Endothelial cell of umbilical vein (primary cell): Measurements from ENCODE around the gene BHLHE23. TPM values are rescaled to one million over a fixed set of nuclear protein-coding genes. Genes with fewer than 3 reads are reported as not detected.

ENCODE experiments used
- BruUV-seq: library from RNA; stranded (reverse); fragments of 400-500 nt; replicated peaks from 2 replicates; lab custom pipeline; 2021; lab: Mats Ljungman, UMichigan
- CTCF ChIA-PET: fragments of 300-600, 350-600 bp; sonication (Branson Sonifier 250); formaldehyde crosslinking; loops from one replicate; lab custom pipeline; 2021; ENCODE audit warnings: antibody characterized with exemption, inconsistent platforms; lab: Charles Lee
- POLR2A ChIA-PET: fragments of 300-600, 350-600 bp; sonication (Branson Sonifier 250); formaldehyde crosslinking; loops from one replicate; lab custom pipeline; 2021; ENCODE audit warnings: antibody characterized with exemption, inconsistent platforms; lab: Charles Lee
- DNase-seq: peaks from one replicate; pipeline ENCODE4 v3.0.0-alpha.2; 2011; ENCODE audit warnings: low read depth, low spot score
- FAIRE-seq: peaks from 2 replicates; lab custom pipeline; 2011; peaks lifted over from hg19 to GRCh38; lab: Jason Lieb, UNC
- H2AFZ ChIP-seq: 2 replicates; pipeline ENCODE4 v1.6.0; 2012; ENCODE audit warnings: low read depth, low read length, control low read depth, inconsistent platforms
- H3K27ac ChIP-seq: 2 replicates; pipeline ENCODE4 v1.5.1; 2011; ENCODE audit warnings: low read depth, mild to moderate bottlenecking, control low read depth, low read length, moderate library complexity; ENCODE audit not compliant: insufficient read depth
- H3K27me3 ChIP-seq, 2 experiments: 2 replicates each; pipeline versions ENCODE4 v1.6.0 to v1.6.1; 2011; ENCODE audit warnings: low read length in 2 of 2, mixed read lengths in 1 of 2; ENCODE audit not compliant: control insufficient read depth in 2 of 2, insufficient read depth in 2 of 2
- H3K36me3 ChIP-seq, 2 experiments: 2 replicates in 1 of 2; 3 replicates in 1 of 2; pipeline ENCODE4 v1.5.1; 2011; ENCODE audit warnings: low read length in 2 of 2, mild to moderate bottlenecking in 1 of 2, moderate library complexity in 1 of 2; ENCODE audit not compliant: control insufficient read depth in 2 of 2, insufficient read depth in 2 of 2; ENCODE audit errors: extremely low read depth in 1 of 2
- H3K4me1 ChIP-seq: 3 replicates; pipeline ENCODE4 v1.5.1; 2011; ENCODE audit warnings: mild to moderate bottlenecking, low read length; ENCODE audit not compliant: control insufficient read depth, insufficient read depth; ENCODE audit errors: extremely low read depth
- H3K4me2 ChIP-seq: 2 replicates; pipeline ENCODE4 v1.6.1; 2011; ENCODE audit warnings: low read length, control low read depth, mixed read lengths; ENCODE audit not compliant: insufficient read depth
- H3K4me3 ChIP-seq, 3 experiments: fragments of 200-600 bp in 1 of 3; sonication (generic), shearing (Covaris generic) in 1 of 3; replicated peaks in 1 of 3; 2 replicates each; pipeline ENCODE4 v1.5.1; 2011 to 2016; ENCODE audit warnings: control low read depth in 3 of 3, low read length in 3 of 3, mild to moderate bottlenecking in 2 of 3, inconsistent platforms in 1 of 3, low read depth in 1 of 3, moderate library complexity in 1 of 3; ENCODE audit not compliant: insufficient read depth in 1 of 3
- H3K79me2 ChIP-seq: 2 replicates; pipeline ENCODE4 v1.6.0; 2012; ENCODE audit warnings: low read length, inconsistent platforms; ENCODE audit not compliant: control insufficient read depth, insufficient read depth
- H3K9ac ChIP-seq: replicated peaks from 2 replicates; pipeline ENCODE3; 2011; ENCODE audit warnings: low read length, control low read depth; ENCODE audit not compliant: insufficient read depth; ENCODE audit errors: extremely low read depth
- H3K9me1 ChIP-seq: replicated peaks from 3 replicates; pipeline ENCODE4 v1.6.0; 2011; ENCODE audit warnings: mild to moderate bottlenecking, low read length; ENCODE audit not compliant: control insufficient read depth, insufficient read depth; ENCODE audit errors: extremely low read depth
- H3K9me3 ChIP-seq: replicated peaks from 2 replicates; pipeline ENCODE4 v1.5.1; 2012; ENCODE audit warnings: low read length, inconsistent platforms; ENCODE audit not compliant: control insufficient read depth, insufficient read depth
- H4K20me1 ChIP-seq: replicated peaks from 2 replicates; pipeline ENCODE3; 2011; ENCODE audit warnings: mild to moderate bottlenecking, low read length; ENCODE audit not compliant: control insufficient read depth, insufficient read depth; ENCODE audit errors: extremely low read depth
- CTCF ChIP-seq, 2 donors: IDR thresholded peaks; 1 replicate in 1 of 2; 2 replicates in 1 of 2; pipeline ENCODE4 v1.5.1; 2011; ENCODE audit warnings: low read length in 2 of 2, mild to moderate bottlenecking in 2 of 2, moderate library complexity in 2 of 2, control low read depth in 1 of 2, inconsistent platforms in 1 of 2, low read depth in 1 of 2; ENCODE audit not compliant: insufficient read depth in 1 of 2; ENCODE audit errors: extremely low read depth in 1 of 2
- EZH2 ChIP-seq: IDR thresholded peaks from 2 replicates; pipeline ENCODE4 v1.6.1; 2012; ENCODE audit warnings: borderline replicate concordance, low read depth, mild to moderate bottlenecking, moderate library complexity, low read length, inconsistent platforms; ENCODE audit not compliant: severe bottlenecking
- FOS ChIP-seq: IDR thresholded peaks from 2 replicates; pipeline ENCODE4 v1.6.1; 2011; ENCODE audit warnings: mild to moderate bottlenecking, low read length, moderate library complexity, borderline replicate concordance; ENCODE audit not compliant: insufficient read depth
- GATA2 ChIP-seq: IDR thresholded peaks from 2 replicates; pipeline ENCODE4 v1.7.0; 2011; ENCODE audit warnings: low read depth, mild to moderate bottlenecking, moderate library complexity, mixed read lengths, low read length; ENCODE audit not compliant: insufficient read length, insufficient read depth
- JUN ChIP-seq: IDR thresholded peaks from 2 replicates; pipeline ENCODE4 v1.6.1; 2011; ENCODE audit warnings: borderline replicate concordance, low read depth; ENCODE audit not compliant: insufficient read length, insufficient read depth
- MAX ChIP-seq: IDR thresholded peaks from 2 replicates; pipeline ENCODE4 v1.6.1; 2011; ENCODE audit not compliant: insufficient read depth, insufficient read length
- MYC ChIP-seq: IDR thresholded peaks from one replicate; pipeline ENCODE4 v1.6.1; 2011; ENCODE audit warnings: mild to moderate bottlenecking, low read depth, low read length
- POLR2A ChIP-seq: IDR thresholded peaks from 2 replicates; pipeline ENCODE4 v1.6.1; 2012; ENCODE audit warnings: low read depth, mild to moderate bottlenecking, control low read depth, low read length
- POLR2AphosphoS5 ChIP-seq: IDR thresholded peaks from 2 replicates; pipeline ENCODE4 v1.6.1; 2012; ENCODE audit warnings: low read depth, mild to moderate bottlenecking, control low read depth, low read length, moderate library complexity; ENCODE audit not compliant: insufficient read depth
- dilution Hi-C: fragments of 300-500 bp; cut with MboI; formaldehyde crosslinking; loops from one replicate; pipeline ENCODE4 v1.15.0; 2019; ENCODE audit warnings: low sequenced_read_pairs; ENCODE audit not compliant: extremely low pct_ligation_motif_present
- intact Hi-C: fragments of 100-400 bp; cut with micrococcal nuclease; formaldehyde crosslinking; loops from one replicate; pipeline ENCODE4 v1.10.0; 2022
- polyA plus RNA-seq, 4 experiments: library from polyadenylated mRNA; depleted of rRNA in 3 of 4; stranded (reverse) in 3 of 4; unstranded in 1 of 4; fragments of >200 nt; gene quantifications; 2 replicates each; pipeline versions ENCODE4 v1.2.1 to v1.2.3, GENCODE V29; 2011 to 2012; ENCODE audit warnings: missing spikeins in 1 of 4
- total RNA-seq: library from RNA; stranded (reverse); gene quantifications from 2 replicates; pipeline ENCODE4 v1.2.3, GENCODE V29; 2021

The BHLHE23 gene
- total and polyA plus RNA-seq, 2 donors (not counting 3 experiments of a cell fraction or from before 2014, with no cell fraction given), result not detected

- H3K4me1 ChIP-seq, result no peaks in the 10 kb centered on the region
- peaks cover 38 to 43% of the 10 kb centered on the region in 2 experiments for H3K27me3 ChIP-seq
- dilution Hi-C loops, result no loop called here
- H3K4me3 ChIP-seq, result no peak overlapping the region
- CTCF ChIA-PET, result interaction anchor here (1.0 to 1.2 kb wide), 3 partner anchors 15 to 100 kb away, joined by 3 to 6 read pairs (median 5); no protein-coding TSS in a partner anchor
- H3K9me3 ChIP-seq, result no peaks in the 10 kb centered on the region
- no peak overlapping the region for H3K9ac ChIP-seq
- TF ChIP-seq GATA2 (no peak), MYC (no peak), MAX (no peak), CTCF (IDR thresholded peaks at IDR 0.05; ENCODE audit: extremely low read depth in 1 of 2, insufficient read depth in 1 of 2, low read depth in 1 of 2, low read length in 2 of 2) (no peak), EZH2 (no peak), JUN (no peak), FOS (no peak), POLR2A (no peak), POLR2AphosphoS5 (no peak)
- H3K4me2 ChIP-seq, result no peak overlapping the region
- intact Hi-C loops, result no loop called here
- no peaks in the 10 kb centered on the region for H3K79me2 ChIP-seq
- H3K36me3 ChIP-seq, result no peaks in the 10 kb centered on the region
- H4K20me1 ChIP-seq, result no peaks in the 10 kb centered on the region
- H3K27ac ChIP-seq, result no peak overlapping the region
- DNase-seq (no peak), FAIRE-seq (no peak)
- POLR2A ChIA-PET, result no interaction called here
- H2AFZ ChIP-seq, result no peak overlapping the region
- H3K9me1 ChIP-seq, result no peaks in the 10 kb centered on the region
- no TSS peak for BruUV-seq
Measured at GRCh38 chr20:62975251-62975760, 31.5 kb downstream of the BHLHE23 start.
